Stomach (tissue), 9 donors: ENCODE data around the gene CFAP299. TPM values are rescaled to one million over a fixed set of nuclear protein-coding genes. Genes with fewer than 3 reads are reported as not detected.

ENCODE experiments used
- DNase-seq, 2 donors: peaks; one replicate each; pipeline versions ENCODE4 v3.0.0 to v3.0.0-alpha.2; 2013 to 2019
- H3K27ac ChIP-seq, 5 donors: fragments of 200-600 bp in 4 of 5; sonication (generic) in 4 of 5; one replicate each; pipeline ENCODE4 v1.5.1; 2013 to 2019; ENCODE audit warnings: mild to moderate bottlenecking in 1 of 5, moderate library complexity in 1 of 5
- H3K27me3 ChIP-seq, 3 donors: fragments of 200-600 bp; sonication (generic); one replicate each; pipeline ENCODE4 v1.5.1; 2017 to 2019; ENCODE audit warnings: mixed run types in 1 of 3
- H3K36me3 ChIP-seq, 4 donors: fragments of 200-600 bp; sonication (generic); 1 replicate in 3 of 4; 2 replicates in 1 of 4; pipeline ENCODE4 v1.5.1; 2016 to 2019
- H3K4me1 ChIP-seq, 4 donors: fragments of 200-600 bp; sonication (generic); one replicate each; pipeline ENCODE4 v1.5.1; 2016 to 2019
- H3K4me3 ChIP-seq, 4 donors: fragments of 200-600 bp; sonication (generic) in 3 of 4; one replicate each; pipeline ENCODE4 v1.5.1; 2016 to 2019; ENCODE audit warnings: mild to moderate bottlenecking in 1 of 4
- H3K9me3 ChIP-seq, 4 donors: fragments of 200-600 bp; sonication (generic); one replicate each; pipeline ENCODE4 v1.5.1; 2016 to 2019
- EP300 ChIP-seq: sonication (generic); formaldehyde crosslinking; IDR thresholded peaks from one replicate; pipeline ENCODE4 v1.6.1; 2017; ENCODE audit warnings: antibody characterized with exemption
- POLR2A ChIP-seq, 4 donors: fragments of 450-650 bp; IDR thresholded peaks; one replicate each; pipeline ENCODE4 v1.6.1; 2016; ENCODE audit warnings: antibody characterized with exemption in 4 of 4, control low read depth in 2 of 4, mild to moderate bottlenecking in 1 of 4, moderate library complexity in 1 of 4
- POLR2AphosphoS5 ChIP-seq, 3 donors: sonication (generic); formaldehyde crosslinking; IDR thresholded peaks; one replicate each; pipeline ENCODE4 v1.6.1; 2016; ENCODE audit warnings: antibody characterized with exemption in 3 of 3
- WGBS, 5 donors: extraction: QIAGEN DNeasy Blood & Tissue Kit in 3 of 5; methylation state at CpG; one replicate each; pipeline versions ENCODE4 v1.1.5 to v1.1.7; 2013 to 2018; 5-methylcytosine and 5-hydroxymethylcytosine counted together
- intact Hi-C: fragments of 100-400 bp; cut with DNase I; formaldehyde crosslinking; loops from one replicate; pipeline ENCODE4 v1.15.1; 2023; ENCODE audit warnings: low total_unique reads
- polyA plus RNA-seq, 3 donors: library from polyadenylated mRNA; stranded (reverse); fragments of 200-250 nt; gene quantifications; one replicate each; pipeline ENCODE4 v1.2.3, GENCODE V29; 2013
- total RNA-seq, 5 donors: library from RNA; depleted of rRNA; stranded (reverse); fragments of >200 nt; gene quantifications; one replicate each; pipeline versions ENCODE4 v1.1.0 to v1.2.3, GENCODE V29; 2014 to 2016
- TF ChIP-seq, protein P1 (sequence below), 7 experiments: fragments of 450-650 bp in 4 of 7; fragments of 200-600 bp in 3 of 7; sonication (generic) in 3 of 7; IDR thresholded peaks; one replicate each; pipeline ENCODE4 v1.5.1; 2016 to 2019; ENCODE audit warnings: antibody characterized with exemption in 7 of 7, control low read depth in 2 of 7, mild to moderate bottlenecking in 1 of 7
- donor health status: healthy with polysubstance abuse.
- donor health status: Bipolar disorder and iron deficiency.
- donor health status: healthy.

CFAP299 gene
- total and polyA plus RNA-seq, 8 donors, result 0.73 TPM; not detected in 7

DNA sequence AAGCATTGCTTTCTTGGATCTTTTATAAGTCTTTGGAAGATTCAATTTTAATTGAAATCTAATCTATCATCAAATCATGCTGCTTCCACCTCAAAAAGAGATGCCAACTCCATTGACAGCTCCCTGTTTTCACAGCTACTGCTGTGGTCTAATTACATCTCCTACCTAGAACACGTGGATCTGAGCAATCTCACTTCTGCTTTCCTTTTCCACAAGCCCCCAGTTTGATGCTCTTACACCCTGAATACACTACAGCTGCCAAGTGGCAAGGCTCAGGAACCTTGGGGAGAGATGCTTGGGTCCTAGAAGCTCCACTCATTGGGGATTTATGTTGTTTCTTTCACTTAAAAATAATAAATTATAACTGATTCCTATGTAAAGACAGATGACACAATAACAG is 172.0 kb downstream of the CFAP299 start:
- intact Hi-C loops, result no loop called here
- H3K9me3 ChIP-seq, result no peaks in the 10 kb centered on the region
- H3K4me3 ChIP-seq, result no peak overlapping the region
- DNase-seq, result no peak
- TF ChIP-seq POLR2AphosphoS5 (IDR thresholded peaks at IDR 0.05) (no peak), EP300 (no peak), POLR2A (IDR thresholded peaks at IDR 0.05) (no peak)
- TF ChIP-seq, protein P1, sequence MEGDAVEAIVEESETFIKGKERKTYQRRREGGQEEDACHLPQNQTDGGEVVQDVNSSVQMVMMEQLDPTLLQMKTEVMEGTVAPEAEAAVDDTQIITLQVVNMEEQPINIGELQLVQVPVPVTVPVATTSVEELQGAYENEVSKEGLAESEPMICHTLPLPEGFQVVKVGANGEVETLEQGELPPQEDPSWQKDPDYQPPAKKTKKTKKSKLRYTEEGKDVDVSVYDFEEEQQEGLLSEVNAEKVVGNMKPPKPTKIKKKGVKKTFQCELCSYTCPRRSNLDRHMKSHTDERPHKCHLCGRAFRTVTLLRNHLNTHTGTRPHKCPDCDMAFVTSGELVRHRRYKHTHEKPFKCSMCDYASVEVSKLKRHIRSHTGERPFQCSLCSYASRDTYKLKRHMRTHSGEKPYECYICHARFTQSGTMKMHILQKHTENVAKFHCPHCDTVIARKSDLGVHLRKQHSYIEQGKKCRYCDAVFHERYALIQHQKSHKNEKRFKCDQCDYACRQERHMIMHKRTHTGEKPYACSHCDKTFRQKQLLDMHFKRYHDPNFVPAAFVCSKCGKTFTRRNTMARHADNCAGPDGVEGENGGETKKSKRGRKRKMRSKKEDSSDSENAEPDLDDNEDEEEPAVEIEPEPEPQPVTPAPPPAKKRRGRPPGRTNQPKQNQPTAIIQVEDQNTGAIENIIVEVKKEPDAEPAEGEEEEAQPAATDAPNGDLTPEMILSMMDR (IDR thresholded peaks at IDR 0.05), result no peak
- no peak overlapping the region for H3K27ac ChIP-seq
- H3K36me3 ChIP-seq, result no peaks in the 10 kb centered on the region
- H3K27me3 ChIP-seq, result no peaks in the 10 kb centered on the region
- H3K4me1 ChIP-seq, result no peaks in the 10 kb centered on the region
- 35 to 73% (median 59%) methylated on average over 1 of the region's 1 CpG for WGBS, 5 donors

DNA sequence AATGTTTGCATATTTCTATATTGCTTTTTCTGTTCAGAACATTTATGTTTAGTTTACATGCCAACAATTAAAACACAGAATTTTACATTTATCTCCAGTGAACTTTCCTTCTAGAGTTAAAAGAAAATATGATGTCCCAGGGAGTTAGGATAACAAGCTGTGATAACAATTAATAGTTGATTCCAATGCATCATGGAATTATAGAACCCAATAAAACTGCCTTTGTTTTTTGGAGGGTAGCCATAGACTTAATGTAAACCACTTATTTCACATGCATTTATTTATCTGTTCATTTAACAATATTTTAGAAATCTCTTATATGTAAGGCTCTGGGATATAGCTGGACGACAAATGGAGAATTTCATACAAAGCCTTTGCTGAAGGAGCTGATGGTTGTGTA is 180.0 kb downstream of the CFAP299 start:
- no peak for DNase-seq
- Histone ChIP-seq H3K9me3 (no peaks in the 10 kb centered on the region), H3K27me3 (no peaks in the 10 kb centered on the region), H3K4me3 (no peak overlapping the region), H3K4me1 (no peaks in the 10 kb centered on the region), H3K36me3 (no peaks in the 10 kb centered on the region), H3K27ac (no peak overlapping the region)
- TF ChIP-seq POLR2AphosphoS5 (IDR thresholded peaks at IDR 0.05) (no peak), POLR2A (IDR thresholded peaks at IDR 0.05) (no peak), EP300 (no peak)
- TF ChIP-seq, protein P1 (IDR thresholded peaks at IDR 0.05), result no peak
- intact Hi-C loops, result no loop called here
- WGBS, 5 donors, result 71 to 88% (median 79%) methylated on average over 1 of the region's 1 CpG

DNA sequence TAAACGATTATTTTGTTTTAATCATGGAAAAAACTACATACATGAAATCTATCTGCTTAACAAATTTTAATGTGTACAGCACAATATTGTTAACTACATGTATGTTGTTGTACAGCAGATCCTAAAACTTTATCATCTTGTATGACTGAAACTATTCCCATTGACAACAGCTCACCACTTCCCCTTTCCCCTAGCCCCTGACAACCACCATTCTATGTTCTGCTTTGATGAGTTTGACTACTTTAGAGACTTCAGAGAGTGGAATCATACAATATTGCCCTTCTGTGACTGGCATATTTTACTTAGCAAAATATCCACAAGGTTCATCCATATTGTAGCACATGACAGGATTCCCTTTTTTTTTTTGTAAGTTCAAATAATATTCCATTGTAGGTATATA is 185.9 kb downstream of the CFAP299 start:
- H3K4me3 ChIP-seq, result no peak overlapping the region
- H3K36me3 ChIP-seq, result no peaks in the 10 kb centered on the region
- WGBS, 5 donors, result 83 to 94% (median 92%) methylated on average over 1 of the region's 1 CpG
- H3K9me3 ChIP-seq, result no peaks in the 10 kb centered on the region
- intact Hi-C loops, result no loop called here
- H3K27ac ChIP-seq, result no peak overlapping the region
- TF ChIP-seq EP300, result no peak
- TF ChIP-seq POLR2A (IDR thresholded peaks at IDR 0.05), result no peak
- no peaks in the 10 kb centered on the region for H3K27me3 ChIP-seq
- no peak for DNase-seq
- no peaks in the 10 kb centered on the region for H3K4me1 ChIP-seq

DNA sequence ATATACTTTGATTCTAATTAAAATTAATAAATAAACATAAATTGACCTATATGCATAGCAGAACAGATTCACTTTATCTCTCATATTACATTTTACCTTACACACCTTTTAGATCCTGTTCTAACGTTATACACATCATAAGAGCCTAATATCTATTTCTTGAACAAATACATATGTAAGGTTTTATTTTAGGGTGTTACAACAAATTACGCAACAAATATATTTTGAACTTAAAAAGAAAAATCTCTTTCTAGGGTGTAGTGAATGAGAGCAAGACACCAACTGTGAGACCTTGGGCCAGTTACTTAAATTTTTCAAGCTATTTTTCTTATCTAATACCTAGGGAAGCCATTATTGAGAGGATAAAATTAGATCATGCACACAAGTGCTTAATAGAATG is 191.2 kb downstream of the CFAP299 start:
- Histone ChIP-seq H3K4me1 (no peaks in the 10 kb centered on the region), H3K27me3 (no peaks in the 10 kb centered on the region), H3K36me3 (no peaks in the 10 kb centered on the region), H3K4me3 (no peak overlapping the region), H3K9me3 (no peaks in the 10 kb centered on the region), H3K27ac (no peak overlapping the region)
- DNase-seq, result no peak
- TF ChIP-seq EP300 (no peak), POLR2A (IDR thresholded peaks at IDR 0.05) (no peak)
- TF ChIP-seq, protein P1 (IDR thresholded peaks at IDR 0.05), result no peak
- intact Hi-C loops, result no loop called here
- WGBS, 5 donors, result 75 to 84% (median 80%) methylated on average over 2 of the region's 2 CpGs

DNA sequence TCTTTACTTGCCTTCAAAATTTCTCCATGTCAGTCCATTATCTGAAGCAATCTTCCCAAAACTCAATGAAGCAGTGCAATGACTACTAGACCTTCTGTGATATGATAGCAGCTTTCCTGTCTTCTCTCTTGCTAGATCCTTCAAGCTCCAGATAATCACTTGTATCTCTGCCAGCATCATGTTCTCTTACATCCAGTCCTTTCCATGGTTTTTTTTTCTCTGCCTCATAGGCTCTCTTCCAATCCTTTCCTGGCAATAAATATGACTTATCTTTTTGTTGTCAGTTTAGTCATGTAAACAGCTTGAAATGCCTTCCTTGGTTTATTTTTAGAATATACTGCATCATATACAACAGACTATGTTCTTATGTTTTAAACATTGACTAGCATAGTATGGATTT is 193.5 kb downstream of the CFAP299 start:
- Histone ChIP-seq H3K9me3 (no peaks in the 10 kb centered on the region), H3K4me3 (no peak overlapping the region), H3K36me3 (no peaks in the 10 kb centered on the region), H3K27me3 (no peaks in the 10 kb centered on the region), H3K4me1 (no peaks in the 10 kb centered on the region), H3K27ac (no peak overlapping the region)
- TF ChIP-seq POLR2A (IDR thresholded peaks at IDR 0.05), result no peak
- no peak for TF ChIP-seq EP300
- no peak for TF ChIP-seq POLR2AphosphoS5 (IDR thresholded peaks at IDR 0.05)
- TF ChIP-seq, protein P1 (IDR thresholded peaks at IDR 0.05), result no peak
- DNase-seq, result no peak
- intact Hi-C loops, result no loop called here
